K562 (cell line): ENCODE results near the gene CCDC85B. TPM values are rescaled to one million over a fixed set of nuclear protein-coding genes. Genes with fewer than 3 reads are reported as not detected.
A peak's percentile ranks its signal among the peaks of the same experiment; 100 is the strongest.

Source experiments
- ARID4B ChIP-seq: sonication (generic); formaldehyde crosslinking; IDR thresholded peaks from 2 replicates; pipeline ENCODE4 v1.8.0; 2022; ENCODE audit warnings: mild to moderate bottlenecking, missing genetic modification reagents
- ATF2 ChIP-seq: sonication (generic); formaldehyde crosslinking; IDR thresholded peaks from 2 replicates; pipeline ENCODE4 v1.8.1; 2022; ENCODE audit warnings: missing genetic modification reagents
- CXXC5 ChIP-seq: fragments of 250-450 bp; sonication (Bioruptor Pico); IDR thresholded peaks from 2 replicates; pipeline ENCODE4 v1.8.0; 2022; ENCODE audit warnings: inconsistent platforms, mild to moderate bottlenecking, moderate library complexity
- DACH1 ChIP-seq: fragments of 450-650 bp; IDR thresholded peaks from 2 replicates; pipeline ENCODE4 v1.6.1; 2018; ENCODE audit not compliant: partially characterized antibody
- GTF2E2 ChIP-seq: fragments of 200-800 bp; sonication (Bioruptor generic); IDR thresholded peaks from 2 replicates; pipeline ENCODE4 v1.6.1; 2016; ENCODE audit warnings: missing genetic modification characterization, missing compliant biosample characterization
- KDM1A ChIP-seq, 2 experiments: fragments of 450-650 bp; IDR thresholded peaks; 2 replicates each; pipeline ENCODE4 v1.6.1; 2016; ENCODE audit warnings: mild to moderate bottlenecking in 2 of 2
- MXI1 ChIP-seq: IDR thresholded peaks from 2 replicates; pipeline ENCODE4 v1.6.1; 2011; ENCODE audit warnings: low read depth, mild to moderate bottlenecking, improper control_type of control experiment, low read length
- PCBP1 ChIP-seq: fragments of 200-400 bp; formaldehyde crosslinking; IDR thresholded peaks from 2 replicates; pipeline ENCODE4 v1.6.1; 2018; ENCODE audit warnings: mild to moderate bottlenecking, low read depth, low read length; ENCODE audit not compliant: poor library complexity, severe bottlenecking
- SMAD4 ChIP-seq: fragments of 250-450 bp; sonication (Bioruptor Pico); conservative IDR thresholded peaks from 2 replicates; pipeline ENCODE4 v1.8.0; 2021; ENCODE audit warnings: inconsistent platforms, mild to moderate bottlenecking, moderate library complexity
- STAT5A ChIP-seq: IDR thresholded peaks from 2 replicates; pipeline ENCODE4 v1.6.1; 2012; ENCODE audit warnings: low read length, inconsistent platforms, borderline replicate concordance
- XRCC3 ChIP-seq: fragments of 450-650 bp; IDR thresholded peaks from 2 replicates; pipeline ENCODE4 v1.6.1; 2017; ENCODE audit warnings: mild to moderate bottlenecking, moderate library complexity
- ZNF561 ChIP-seq: fragments of 450-650 bp; formaldehyde crosslinking; conservative IDR thresholded peaks from 2 replicates; pipeline ENCODE4 v1.4.0; 2020; ENCODE audit warnings: mild to moderate bottlenecking, moderate library complexity
- polyA plus RNA-seq, 8 experiments: library from polyadenylated mRNA; depleted of rRNA in 4 of 8; stranded (reverse) in 5 of 8; unstranded in 3 of 8; fragments of >200 nt; fragmentation: Nextera tagmentation in 2 of 8; fragmentation: Illumina TruSeq in 1 of 8; extraction: Ambion mirVana in 2 of 8; extraction: Trizol in 1 of 8; gene quantifications; 2 replicates each; pipeline versions ENCODE4 v1.2.1 to v1.2.3, GENCODE V29; 2011 to 2014; ENCODE audit warnings: inconsistent platforms in 1 of 8, missing spikeins in 1 of 8
- total RNA-seq, 7 experiments: library from RNA; depleted of rRNA in 6 of 7; stranded (reverse); fragments of >200 nt in 6 of 7; fragmentation: Illumina TruSeq in 2 of 7; extraction: Trizol in 2 of 7; gene quantifications; 2 replicates each; pipeline versions ENCODE4 v1.2.1 to v1.2.3, GENCODE V29; 2011 to 2021; ENCODE audit warnings: low replicate concordance in 1 of 7

Gene CCDC85B
- total and polyA plus RNA-seq, 9 of the 15 experiments (the other 6 are each of a cell fraction or from before 2014, with no cell fraction given): 0.14 to 138 (median 6.2) TPM

GRCh38 chr11:65857500-65857852 lies 33.0 kb upstream of the CCDC85B start (continued):
- TF ChIP-seq GTF2E2: no peak
- TF ChIP-seq SMAD4 (CRISPR knock-in tag): peak; percentile 77
- TF ChIP-seq KDM1A (IDR thresholded peaks at IDR 0.05): no peak
- no peak for TF ChIP-seq MXI1
- peak; percentile 19 for TF ChIP-seq ATF2 (CRISPR knock-in tag)
- peak; percentile 75 for TF ChIP-seq ARID4B (CRISPR knock-in tag)
- TF ChIP-seq XRCC3: no peak
- peak; percentile 66 for TF ChIP-seq PCBP1
- no peak for TF ChIP-seq DACH1
- no peak for TF ChIP-seq ZNF561 (CRISPR knock-in tag)
- TF ChIP-seq STAT5A: no peak
- TF ChIP-seq CXXC5: no peak
